GM21528 (cell line): Measurements from ENCODE around the gene MYRIP.

Experiments used
- ATAC-seq: cut with Tn5 transposase; IDR thresholded peaks from one replicate; pipeline ENCODE4 v1.9.1; 2021; ENCODE audit warnings: mild to moderate bottlenecking, moderate library complexity; ENCODE audit not compliant: unreplicated experiment, low FRiP score

The MYRIP gene

GRCh38 chr3:39961230-39961629 lies 151.8 kb downstream of the MYRIP start:
- no peak for ATAC-seq

- ATAC-seq = no peak
Observed at GRCh38 chr3:39962581-39962980, 153.2 kb downstream of the MYRIP start.

- ATAC-seq = no peak
Observed at GRCh38 chr3:39965461-39965860, 156.1 kb downstream of the MYRIP start.

- ATAC-seq = no peak
Observed at GRCh38 chr3:39965997-39966396, 156.6 kb downstream of the MYRIP start.

GRCh38 chr3:39970982-39971381 lies 161.6 kb downstream of the MYRIP start:
- ATAC-seq = no peak

- no peak for ATAC-seq
Observed at GRCh38 chr3:39971559-39972031, 162.2 kb downstream of the MYRIP start.

- ATAC-seq = no peak
Observed at GRCh38 chr3:39972508-39972907, 163.1 kb downstream of the MYRIP start.

- no peak for ATAC-seq
Observed at GRCh38 chr3:39977058-39977794, 167.8 kb downstream of the MYRIP start.

GRCh38 chr3:39978308-39978707 lies 168.9 kb downstream of the MYRIP start:
- no peak for ATAC-seq

GRCh38 chr3:39980058-39980457 lies 170.6 kb downstream of the MYRIP start:
- ATAC-seq = no peak

- no peak for ATAC-seq
Observed at GRCh38 chr3:39980781-39981180, 171.4 kb downstream of the MYRIP start.

- ATAC-seq = no peak
Observed at GRCh38 chr3:39981547-39982184, 172.3 kb downstream of the MYRIP start.

GRCh38 chr3:39982665-39983357 lies 173.4 kb downstream of the MYRIP start:
- no peak for ATAC-seq

- no peak for ATAC-seq
Observed at GRCh38 chr3:39989746-39990145, 180.3 kb downstream of the MYRIP start.

GRCh38 chr3:39990532-39990931 lies 181.1 kb downstream of the MYRIP start:
- ATAC-seq = no peak

GRCh38 chr3:40008796-40009195 lies 199.4 kb downstream of the MYRIP start:
- ATAC-seq = no peak

- no peak for ATAC-seq
Observed at GRCh38 chr3:40009991-40010390, 200.6 kb downstream of the MYRIP start.

- ATAC-seq = no peak
Observed at GRCh38 chr3:40012381-40012780, 203.0 kb downstream of the MYRIP start.

- no peak for ATAC-seq
Observed at GRCh38 chr3:40016391-40016790, 207.0 kb downstream of the MYRIP start.

GRCh38 chr3:40018369-40018768 lies 209.0 kb downstream of the MYRIP start:
- ATAC-seq = no peak

- ATAC-seq = no peak
Observed at GRCh38 chr3:40019376-40019775, 210.0 kb downstream of the MYRIP start.
